Activated CD4-positive, CD25-positive, alpha-beta regulatory T cell treated with anti-CD3 and anti-CD28 coated beads, Interleukin-2, amount 50 U/mL, for 24 hours (primary cell): ENCODE data around the gene POLRMT.
"Not testable (repeated sequence)": the region's sequence is repeated elsewhere in the genome, so short reads cannot be mapped to it uniquely, and the experiment has no call there.

ENCODE experiments used
- ATAC-seq, 2 donors: fragments of 150-1000 bp; cut with Tn5 transposase; one replicate each; pipeline ENCODE4 v1.10.0; 2021; ENCODE audit warnings: mild to moderate bottlenecking in 1 of 2, moderate library complexity in 1 of 2

POLRMT gene

GRCh38 chr19:646779-647565 is 13.6 kb upstream of the POLRMT start:
- no peak for ATAC-seq

- no peak for ATAC-seq
These were observed 12.8 kb upstream of the POLRMT start for GRCh38 chr19:645912-646778.

GRCh38 chr19:644789-645188 is 11.5 kb upstream of the POLRMT start:
- no peak for ATAC-seq

GRCh38 chr19:644363-644762 is 11.0 kb upstream of the POLRMT start:
- ATAC-seq: no peak

- no peak for ATAC-seq
These were observed 10.4 kb upstream of the POLRMT start for GRCh38 chr19:643736-644135.

GRCh38 chr19:642767-643727 is 9.7 kb upstream of the POLRMT start:
- no peak for ATAC-seq

- ATAC-seq: no peak
These were observed 8.4 kb upstream of the POLRMT start for GRCh38 chr19:641702-642101.

GRCh38 chr19:640606-641189 is 7.4 kb upstream of the POLRMT start:
- no peak for ATAC-seq

GRCh38 chr19:640161-640558 is 6.8 kb upstream of the POLRMT start:
- no peak for ATAC-seq

- peak; percentile 93 to 94 for ATAC-seq
These were observed 6.2 kb upstream of the POLRMT start, which contains the start of gene FGF22 for GRCh38 chr19:639253-640160. FGF22 (plus strand) TSS chr19:639879; CDS start chr19:639926, 47 bp downstream.

- ATAC-seq: no peak
These were observed 5.5 kb upstream of the POLRMT start for GRCh38 chr19:638906-639252.

- no peak for ATAC-seq
These were observed 1.8 kb upstream of the POLRMT start for GRCh38 chr19:634975-635652.

GRCh38 chr19:633786-634639 is 676 bp upstream of the POLRMT start:
- no peak for ATAC-seq

GRCh38 chr19:632579-633067 is 714 bp downstream of the POLRMT start:
- peak; percentile 22 to 39 for ATAC-seq

- ATAC-seq: no peak
These were observed 3.2 kb downstream of the POLRMT start for GRCh38 chr19:629961-630714.

GRCh38 chr19:629515-629914 is 3.8 kb downstream of the POLRMT start:
- not testable (repeated sequence) for ATAC-seq

- ATAC-seq: no peak
These were observed 5.2 kb downstream of the POLRMT start for GRCh38 chr19:628168-628567.

- not testable (repeated sequence) for ATAC-seq
These were observed 6.8 kb downstream of the POLRMT start for GRCh38 chr19:626566-626965.

- ATAC-seq: no peak
These were observed 8.1 kb downstream of the POLRMT start for GRCh38 chr19:625257-625656.
